SIG-M5 treated with dmso at 0.1 percent for 504 hours (cell line): ENCODE results near the gene GJE1.
"Not testable (repeated sequence)": the region's sequence is repeated elsewhere in the genome, so short reads cannot be mapped to it uniquely, and the experiment has no call there.

Experiments
- DNase-seq: peaks from one replicate; lab custom pipeline; 2025; ENCODE audit not compliant: unreplicated experiment; lab: John Stamatoyannopoulos, UW

Gene GJE1

GRCh38 chr6:142132625-142133024 lies at the start of gene GJE1:
TSS of gene GJE1 (plus strand) at chr6:142132925. CDS start at chr6:142133159, 234 bp downstream.
- no peak for DNase-seq

GRCh38 chr6:142087950-142088857 lies 44.5 kb upstream of the GJE1 start:
- DNase-seq: no peak

GRCh38 chr6:142088858-142089216 lies 43.9 kb upstream of the GJE1 start:
- no peak for DNase-seq

GRCh38 chr6:142104820-142105219 lies 27.9 kb upstream of the GJE1 start:
- DNase-seq: not testable (repeated sequence)

GRCh38 chr6:142110820-142111219 lies 21.9 kb upstream of the GJE1 start:
- not testable (repeated sequence) for DNase-seq

- peak; percentile 63 for DNase-seq
Observed at GRCh38 chr6:142112451-142113061, 20.2 kb upstream of the GJE1 start.

- DNase-seq: no peak
Observed at GRCh38 chr6:142117366-142117765, 15.4 kb upstream of the GJE1 start.

GRCh38 chr6:142118328-142118727 lies 14.4 kb upstream of the GJE1 start:
- no peak for DNase-seq

GRCh38 chr6:142118925-142119324 lies 13.8 kb upstream of the GJE1 start:
- no peak for DNase-seq

- DNase-seq: no peak
Observed at GRCh38 chr6:142121342-142121741, 11.4 kb upstream of the GJE1 start.

GRCh38 chr6:142130814-142131213 lies 1.9 kb upstream of the GJE1 start:
- DNase-seq: no peak

- DNase-seq: no peak
Observed at GRCh38 chr6:142138876-142139275, 6.2 kb downstream of the GJE1 start.

- DNase-seq: not testable (repeated sequence)
Observed at GRCh38 chr6:142141531-142141930, 8.8 kb downstream of the GJE1 start.

GRCh38 chr6:142146828-142147662 lies 14.3 kb downstream of the GJE1 start, which contains the start of the genes NMBR and VTA1:
TSS of gene NMBR (minus strand) at chr6:142147122. CDS start at chr6:142088658, 58,464 bp downstream.
TSS of gene VTA1 (plus strand) at chr6:142147263. CDS start at chr6:142147288, 25 bp downstream.
- peak; percentile 97 for DNase-seq

- no peak for DNase-seq
Observed at GRCh38 chr6:142152746-142153145, 20.0 kb downstream of the GJE1 start.

GRCh38 chr6:142153196-142153595 lies 20.5 kb downstream of the GJE1 start:
- DNase-seq: no peak

GRCh38 chr6:142154336-142154735 lies 21.6 kb downstream of the GJE1 start:
- DNase-seq: no peak

GRCh38 chr6:142155091-142155490 lies 22.4 kb downstream of the GJE1 start:
- DNase-seq: no peak

GRCh38 chr6:142155895-142156757 lies 23.4 kb downstream of the GJE1 start:
- DNase-seq: no peak

- DNase-seq: not testable (repeated sequence)
Observed at GRCh38 chr6:142156758-142157068, 24.0 kb downstream of the GJE1 start.
